Sciatic nerve (tissue), 2 donors: ENCODE measurements around the gene PAFAH1B2. TPM values are rescaled to one million over a fixed set of nuclear protein-coding genes. Genes with fewer than 3 reads are reported as not detected.
"Not testable (repeated sequence)": the region's sequence is repeated elsewhere in the genome, so short reads cannot be mapped to it uniquely, and the experiment has no call there.

ENCODE experiments used
- ATAC-seq: fragments of 200-7000 bp; cut with Tn5 transposase; one replicate; pipeline ENCODE4 v1.9.1; 2020; ENCODE audit warnings: mild to moderate bottlenecking, moderate library complexity
- DNase-seq: peaks from one replicate; pipeline ENCODE4 v3.0.0-alpha.2; 2020; ENCODE audit warnings: low spot score
- intact Hi-C: fragments of 100-400 bp; cut with DNase I; formaldehyde crosslinking; loops from one replicate; pipeline ENCODE4 v1.14.2; 2022
- total RNA-seq: library from RNA; stranded (reverse); fragmentation: NEBNext Ultra II Directional; extraction: Animal tissue kit (Norgen Biotek cat#: 25700); gene quantifications from one replicate; pipeline ENCODE4 v1.2.1, GENCODE V29; 2021
- donor health status: DM: no; HTN: no; CAD: no.
- donor health status: DM: no; HTN: no; CAD: no.

The PAFAH1B2 gene
- total RNA-seq, 1 donor from 2014 or later, result 104 TPM

GRCh38 chr11:117198613-117199012, 54.5 kb downstream of the PAFAH1B2 start:
- ATAC-seq (peak; percentile 0), DNase-seq (no peak)
- intact Hi-C loops, result no loop called here

- intact Hi-C loops, result no loop called here
Observed at GRCh38 chr11:117199053-117199915, 55.2 kb downstream of the PAFAH1B2 start, which contains the start of gene TAGLN. TAGLN (plus strand) TSS chr11:117199370; CDS start chr11:117203014, 3,644 bp downstream.

DNA sequence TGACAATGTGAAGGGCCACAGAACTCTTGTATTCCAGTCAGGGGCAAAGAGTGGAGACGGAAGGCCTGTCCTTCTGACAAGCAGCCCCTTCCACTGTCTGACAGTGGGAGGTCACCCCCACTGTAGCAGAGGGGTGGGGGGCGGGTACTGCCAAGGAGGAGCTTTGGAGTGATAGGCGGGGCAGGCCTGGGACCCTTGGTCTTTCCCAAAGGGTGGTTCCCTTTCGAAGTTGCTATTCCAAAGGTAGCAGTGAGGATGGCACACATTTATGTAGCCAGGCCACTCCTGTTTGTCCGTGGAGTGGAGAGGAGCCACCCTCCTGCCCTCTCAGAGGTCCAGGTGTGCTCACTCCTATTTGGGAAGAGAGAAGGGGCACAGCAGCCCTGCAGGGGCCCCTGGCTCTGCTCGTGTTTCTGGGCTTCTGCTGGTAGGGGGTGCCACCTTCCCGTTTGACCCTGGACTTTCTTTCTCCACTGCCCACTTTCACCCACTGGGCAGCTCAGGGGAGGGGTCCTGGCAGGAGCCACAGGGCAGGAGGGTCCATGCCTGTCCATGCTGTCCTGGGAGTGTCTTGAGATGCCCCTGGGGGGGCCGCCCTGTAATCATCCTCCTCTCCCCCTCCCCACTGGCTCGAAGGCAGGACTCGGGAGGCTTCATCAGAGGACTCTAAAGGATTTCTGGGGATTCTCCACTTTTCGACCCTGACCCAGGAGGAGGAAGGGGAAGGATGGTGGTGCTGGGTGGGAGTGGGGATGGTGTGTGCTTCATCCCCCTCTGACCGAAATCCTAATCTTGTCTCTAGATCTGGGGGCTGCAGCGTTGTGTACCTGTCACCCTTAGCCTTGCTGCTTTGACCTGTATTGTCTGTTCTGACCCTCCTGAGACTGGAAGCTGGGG, 56.1 kb downstream of the PAFAH1B2 start:
- no peak for DNase-seq
- ATAC-seq, result peak; percentile 1
- intact Hi-C loops, result no loop called here

More at GRCh38 chr11:117199053-117199915, 55.2 kb downstream of the PAFAH1B2 start, which contains the start of gene TAGLN:
- DNase-seq (peak; percentile 85), ATAC-seq (peak; percentile 83)

GRCh38 chr11:117200813-117201657, 56.9 kb downstream of the PAFAH1B2 start:
- no peak for DNase-seq
- ATAC-seq, result no peak
- intact Hi-C loops, result no loop called here

- DNase-seq (no peak), ATAC-seq (no peak)
- intact Hi-C loops, result no loop called here
Observed at GRCh38 chr11:117201658-117202305, 57.7 kb downstream of the PAFAH1B2 start.

GRCh38 chr11:117202386-117203068, 58.4 kb downstream of the PAFAH1B2 start:
- DNase-seq (no peak), ATAC-seq (no peak)
- intact Hi-C loops, result no loop called here

DNA sequence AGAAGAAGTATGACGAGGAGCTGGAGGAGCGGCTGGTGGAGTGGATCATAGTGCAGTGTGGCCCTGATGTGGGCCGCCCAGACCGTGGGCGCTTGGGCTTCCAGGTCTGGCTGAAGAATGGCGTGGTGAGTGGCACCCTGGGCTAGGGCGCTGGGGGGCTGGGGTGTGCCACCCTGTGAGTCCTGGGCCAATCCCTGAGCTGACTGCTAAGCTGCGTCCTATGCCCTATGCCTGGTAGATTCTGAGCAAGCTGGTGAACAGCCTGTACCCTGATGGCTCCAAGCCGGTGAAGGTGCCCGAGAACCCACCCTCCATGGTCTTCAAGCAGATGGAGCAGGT, 59.0 kb downstream of the PAFAH1B2 start:
- intact Hi-C loops, result no loop called here
- DNase-seq (no peak), ATAC-seq (no peak)

DNA sequence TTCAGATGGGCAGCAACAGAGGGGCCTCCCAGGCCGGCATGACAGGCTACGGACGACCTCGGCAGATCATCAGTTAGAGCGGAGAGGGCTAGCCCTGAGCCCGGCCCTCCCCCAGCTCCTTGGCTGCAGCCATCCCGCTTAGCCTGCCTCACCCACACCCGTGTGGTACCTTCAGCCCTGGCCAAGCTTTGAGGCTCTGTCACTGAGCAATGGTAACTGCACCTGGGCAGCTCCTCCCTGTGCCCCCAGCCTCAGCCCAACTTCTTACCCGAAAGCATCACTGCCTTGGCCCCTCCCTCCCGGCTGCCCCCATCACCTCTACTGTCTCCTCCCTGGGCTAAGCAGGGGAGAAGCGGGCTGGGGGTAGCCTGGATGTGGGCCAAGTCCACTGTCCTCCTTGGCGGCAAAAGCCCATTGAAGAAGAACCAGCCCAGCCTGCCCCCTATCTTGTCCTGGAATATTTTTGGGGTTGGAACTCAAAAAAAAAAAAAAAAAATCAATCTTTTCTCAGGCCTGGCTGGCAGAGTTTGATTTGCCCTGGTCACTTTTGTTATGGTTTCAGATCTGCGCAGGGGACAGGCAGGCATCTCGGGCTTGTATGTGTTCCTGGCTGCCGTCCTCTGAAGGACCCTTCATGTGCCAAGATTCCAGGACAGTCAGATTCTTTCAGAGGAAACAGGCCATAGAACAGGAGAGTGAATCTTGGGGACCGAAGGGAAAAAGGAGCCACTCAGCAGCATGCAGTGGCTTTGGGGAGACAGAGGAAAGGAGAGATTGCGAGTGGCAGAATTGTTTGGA, 60.4 kb downstream of the PAFAH1B2 start:
- intact Hi-C loops, result no loop called here
- no peak for ATAC-seq
- no peak for DNase-seq

DNA sequence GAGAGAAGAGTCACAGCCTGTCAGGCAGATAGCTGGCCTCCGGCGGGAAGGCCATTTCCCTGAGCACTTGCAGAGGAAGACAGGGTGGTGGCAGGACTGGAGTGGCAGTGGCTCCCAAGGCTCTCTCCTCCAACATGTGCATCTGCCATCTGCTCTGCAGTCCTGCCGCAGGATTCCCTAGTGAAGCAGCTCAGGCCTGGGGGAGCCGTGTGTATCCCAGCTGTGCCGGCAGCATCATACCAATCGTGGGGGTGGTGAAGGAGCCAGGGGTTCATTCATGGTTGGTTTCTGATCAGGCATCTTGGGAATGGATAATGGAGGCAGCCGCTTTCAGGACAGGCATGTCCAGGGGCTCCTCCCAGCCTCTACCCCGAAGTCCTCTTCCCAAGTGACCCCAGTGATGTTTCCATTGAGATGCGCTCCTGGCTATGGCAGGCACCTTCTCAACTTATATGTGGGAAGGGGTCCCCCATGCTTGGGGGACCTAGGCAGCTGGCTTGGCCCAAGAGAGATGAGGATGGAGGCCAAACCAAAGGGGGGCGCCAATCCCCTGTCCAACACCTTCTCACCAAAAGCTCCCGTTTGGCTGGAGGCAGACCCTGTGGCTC, 61.2 kb downstream of the PAFAH1B2 start:
- intact Hi-C loops, result no loop called here
- DNase-seq (no peak), ATAC-seq (peak; percentile 1)

DNA sequence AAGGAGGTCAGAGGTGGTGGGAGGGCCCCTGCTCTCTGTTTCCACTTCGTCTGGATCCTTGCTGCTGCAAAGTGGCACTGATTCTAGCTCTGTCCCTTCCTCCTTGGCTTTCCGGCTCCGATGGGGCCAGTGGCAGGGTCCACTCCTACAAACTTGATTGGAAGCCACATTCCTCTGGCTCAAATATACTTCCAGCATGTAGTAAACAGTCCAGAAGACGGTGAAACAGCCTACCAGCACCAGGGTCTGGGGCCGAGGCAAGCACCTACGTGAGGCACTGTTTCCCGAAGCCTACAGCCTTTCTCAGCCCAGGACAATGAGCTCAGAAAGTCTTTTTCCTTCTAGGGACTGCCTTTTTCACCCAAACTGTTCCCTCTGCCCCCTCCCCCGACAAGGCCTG, 62.0 kb downstream of the PAFAH1B2 start:
- intact Hi-C loops, DNase-seq: not testable (repeated sequence)
- peak; percentile 3 for ATAC-seq

DNA sequence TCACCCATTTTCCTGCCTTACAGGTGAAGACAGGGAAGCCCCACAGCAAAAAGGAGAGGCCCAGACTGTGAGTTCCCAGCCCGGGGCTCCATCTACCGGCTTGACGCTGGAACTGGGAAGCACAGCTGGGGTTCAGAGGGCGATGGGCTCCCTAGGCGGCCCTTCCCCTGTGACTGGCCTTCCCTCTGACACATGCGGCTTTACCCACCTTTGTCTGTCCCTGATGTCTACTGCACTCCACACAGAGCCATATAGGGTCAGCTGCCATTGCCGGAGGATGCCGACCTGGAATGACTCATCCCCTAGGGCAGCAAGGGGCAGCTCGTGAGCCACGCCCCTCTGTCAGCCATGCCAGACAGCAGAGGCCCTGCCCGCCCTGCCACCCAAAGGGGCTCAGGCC, 62.8 kb downstream of the PAFAH1B2 start:
- intact Hi-C loops, DNase-seq: not testable (repeated sequence)
- peak; percentile 4 for ATAC-seq

GRCh38 chr11:117207481-117207880, 63.4 kb downstream of the PAFAH1B2 start:
- DNase-seq, intact Hi-C loops, ATAC-seq: not testable (repeated sequence)

GRCh38 chr11:117208710-117209109, 64.6 kb downstream of the PAFAH1B2 start:
- ATAC-seq, DNase-seq, intact Hi-C loops: not testable (repeated sequence)

GRCh38 chr11:117209351-117210125, 65.5 kb downstream of the PAFAH1B2 start:
- DNase-seq, ATAC-seq, intact Hi-C loops: not testable (repeated sequence)

- intact Hi-C loops, result no loop called here
- DNase-seq (no peak), ATAC-seq (no peak)
Observed at GRCh38 chr11:117210620-117211019, 66.5 kb downstream of the PAFAH1B2 start.
